ENCODE results near the gene WDFY4.

Gene WDFY4

DNA sequence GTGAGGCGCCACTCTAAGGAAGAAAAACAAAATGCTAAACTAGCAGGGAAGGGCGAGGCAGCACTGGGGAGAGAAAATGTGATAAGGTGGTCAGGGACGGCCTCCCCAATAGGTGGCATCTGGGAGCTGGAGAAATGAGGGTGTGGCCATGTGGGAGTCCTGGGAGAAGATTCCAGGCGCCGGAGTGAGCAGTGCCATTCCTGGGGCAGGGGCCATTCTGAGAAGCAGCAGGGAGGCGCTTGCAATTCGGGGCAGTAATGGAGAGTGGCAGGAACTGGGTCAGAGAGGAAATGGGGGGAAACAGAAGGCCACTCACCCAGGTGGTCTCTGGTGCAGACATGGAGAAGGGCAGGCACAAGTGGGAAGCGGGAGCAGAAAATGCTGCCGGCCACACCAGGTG lies 316.7 kb downstream of the WDFY4 start:
- peaks cover 7 to 21% of the 10 kb centered on the region in 2 donors for H3K27me3 Mint-ChIP-seq
- H3K4me1 Mint-ChIP-seq (ENCODE audit: low read depth in 2 of 2), result no peaks in the 10 kb centered on the region
- H3K36me3 Mint-ChIP-seq (ENCODE audit: insufficient read depth), result peaks cover 3% of the 10 kb centered on the region
- H3K27ac Mint-ChIP-seq, result no peak overlapping the region
- no peaks in the 10 kb centered on the region for H3K9me3 Mint-ChIP-seq
- ATAC-seq (replicated peaks), result no peak
- DNase-seq, result no peak
- H3K4me3 Mint-ChIP-seq, result no peak overlapping the region

GRCh38 chr10:49001870-49002672 lies 317.4 kb downstream of the WDFY4 start:
- no peaks in the 10 kb centered on the region for H3K4me1 Mint-ChIP-seq (ENCODE audit: low read depth in 2 of 2)
- H3K27ac Mint-ChIP-seq, result no peak overlapping the region
- peaks cover 3% of the 10 kb centered on the region for H3K36me3 Mint-ChIP-seq (ENCODE audit: insufficient read depth)
- H3K4me3 Mint-ChIP-seq, result no peak overlapping the region
- no peak for DNase-seq
- no peak for ATAC-seq (replicated peaks)
- H3K27me3 Mint-ChIP-seq, result peaks cover 7 to 21% of the 10 kb centered on the region in 2 donors
- no peaks in the 10 kb centered on the region for H3K9me3 Mint-ChIP-seq

GRCh38 chr10:49005270-49005669 lies 320.6 kb downstream of the WDFY4 start:
- no peak overlapping the region for H3K27ac Mint-ChIP-seq
- no peaks in the 10 kb centered on the region for H3K9me3 Mint-ChIP-seq
- DNase-seq (no peak), ATAC-seq (replicated peaks) (no peak)
- H3K27me3 Mint-ChIP-seq, result peaks cover 7 to 17% of the 10 kb centered on the region in 2 donors
- no peaks in the 10 kb centered on the region for H3K36me3 Mint-ChIP-seq (ENCODE audit: insufficient read depth)
- H3K4me3 Mint-ChIP-seq, result no peak overlapping the region
- peaks cover 0 to 4% of the 10 kb centered on the region in 2 donors for H3K4me1 Mint-ChIP-seq (ENCODE audit: low read depth in 2 of 2)

GRCh38 chr10:49007129-49007528 lies 322.5 kb downstream of the WDFY4 start:
- H3K27me3 Mint-ChIP-seq, result peaks cover 5 to 6% of the 10 kb centered on the region in 2 donors
- H3K4me1 Mint-ChIP-seq (ENCODE audit: low read depth in 2 of 2), result peaks cover 0 to 4% of the 10 kb centered on the region in 2 donors
- ATAC-seq (replicated peaks) (no peak), DNase-seq (no peak)
- H3K9me3 Mint-ChIP-seq, result no peaks in the 10 kb centered on the region
- no peak overlapping the region for H3K4me3 Mint-ChIP-seq
- no peaks in the 10 kb centered on the region for H3K36me3 Mint-ChIP-seq (ENCODE audit: insufficient read depth)
- no peak overlapping the region for H3K27ac Mint-ChIP-seq

- Mint-ChIP-seq H3K27me3 (peaks cover 9 to 12% of the 10 kb centered on the region in 2 donors), H3K4me1 (ENCODE audit: low read depth in 2 of 2) (peaks cover 0 to 4% of the 10 kb centered on the region in 2 donors), H3K4me3 (no peak overlapping the region), H3K36me3 (ENCODE audit: insufficient read depth) (no peaks in the 10 kb centered on the region), H3K27ac (no peak overlapping the region), H3K9me3 (no peaks in the 10 kb centered on the region)
- ATAC-seq (replicated peaks) (no peak), DNase-seq (no peak)
Measured at GRCh38 chr10:49008091-49008490, 323.4 kb downstream of the WDFY4 start.

- H3K27ac Mint-ChIP-seq, result no peak overlapping the region
- H3K4me3 Mint-ChIP-seq, result no peak overlapping the region
- ATAC-seq (replicated peaks), result no peak
- no peaks in the 10 kb centered on the region for H3K9me3 Mint-ChIP-seq
- peaks cover 0 to 4% of the 10 kb centered on the region in 2 donors for H3K4me1 Mint-ChIP-seq (ENCODE audit: low read depth in 2 of 2)
- no peak for DNase-seq
- peaks cover 9 to 12% of the 10 kb centered on the region in 2 donors for H3K27me3 Mint-ChIP-seq
- H3K36me3 Mint-ChIP-seq (ENCODE audit: insufficient read depth), result no peaks in the 10 kb centered on the region
Measured at GRCh38 chr10:49008505-49009198, 324.0 kb downstream of the WDFY4 start.

DNA sequence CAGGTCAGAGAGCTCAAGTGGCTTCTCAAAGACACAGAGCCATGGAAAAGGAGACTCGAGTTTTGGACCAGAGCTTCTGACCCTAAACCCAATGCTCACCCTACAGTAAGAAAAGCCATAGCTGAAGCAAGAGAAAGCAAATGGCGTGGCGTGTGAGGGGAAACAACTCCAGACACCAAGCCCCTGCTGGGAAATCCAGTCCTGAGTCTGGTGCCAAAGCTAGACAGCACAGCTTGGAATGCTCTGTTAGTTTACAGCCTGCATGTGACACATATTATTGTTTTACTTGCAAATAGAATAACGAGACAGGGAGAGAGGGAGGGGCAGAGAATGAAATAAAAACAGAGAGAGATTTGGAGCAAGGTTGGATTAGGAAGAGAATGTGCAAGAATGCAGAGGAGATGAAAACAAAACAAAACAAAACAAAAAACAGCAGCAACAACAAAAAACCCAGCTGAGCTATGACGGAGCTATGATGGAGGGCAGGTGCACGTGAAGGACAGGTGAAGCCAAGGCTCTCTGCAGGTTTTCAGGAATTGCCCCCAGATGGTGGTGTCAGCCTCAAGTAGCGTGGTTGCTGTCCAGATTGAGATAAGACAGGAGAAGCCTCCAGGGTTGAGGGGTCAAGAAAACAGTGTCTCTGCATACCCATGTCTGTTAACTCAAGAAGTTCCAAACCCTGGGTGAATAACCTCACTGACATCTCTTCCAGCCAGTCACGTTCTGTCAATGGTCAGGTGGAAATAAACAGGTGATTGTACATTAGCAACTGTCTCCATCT lies 324.7 kb downstream of the WDFY4 start:
- H3K4me3 Mint-ChIP-seq, result no peak overlapping the region
- no peak for ATAC-seq (replicated peaks)
- peaks cover 11 to 12% of the 10 kb centered on the region in 2 donors for H3K27me3 Mint-ChIP-seq

DNA sequence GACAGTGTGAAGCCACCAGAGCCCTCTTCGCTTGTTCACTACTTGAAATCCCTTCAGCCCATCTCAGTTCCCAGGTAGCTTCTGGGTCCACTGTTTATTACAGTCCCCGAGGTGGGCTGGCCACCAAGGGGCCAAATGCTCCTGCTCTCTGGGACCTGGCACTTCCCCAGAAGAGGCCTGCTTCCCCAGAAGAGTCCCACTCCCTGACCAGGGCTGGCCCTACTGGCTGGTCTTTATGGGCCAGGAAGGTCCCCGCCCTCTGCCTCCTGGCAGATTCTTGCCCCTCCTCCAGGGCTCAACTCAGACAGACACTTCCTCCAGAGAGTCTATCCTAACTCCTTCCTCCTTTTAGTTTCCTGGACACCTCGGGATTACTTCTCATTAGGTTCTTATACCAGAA lies 325.6 kb downstream of the WDFY4 start:
- ATAC-seq (replicated peaks), result no peak
- Mint-ChIP-seq H3K27ac (no peak overlapping the region), H3K4me3 (no peak overlapping the region), H3K9me3 (no peaks in the 10 kb centered on the region), H3K36me3 (ENCODE audit: insufficient read depth) (peaks cover 3% of the 10 kb centered on the region), H3K27me3 (peaks cover 12 to 20% of the 10 kb centered on the region in 2 donors), H3K4me1 (ENCODE audit: low read depth in 2 of 2) (peaks cover 0 to 4% of the 10 kb centered on the region in 2 donors)
- DNase-seq, result no peak

More for the DNA sequence above, 324.7 kb downstream of the WDFY4 start:
- no peak for DNase-seq
- H3K27ac Mint-ChIP-seq, result no peak overlapping the region
- no peaks in the 10 kb centered on the region for H3K9me3 Mint-ChIP-seq
- peaks cover 0 to 4% of the 10 kb centered on the region in 2 donors for H3K4me1 Mint-ChIP-seq (ENCODE audit: low read depth in 2 of 2)
- no peaks in the 10 kb centered on the region for H3K36me3 Mint-ChIP-seq (ENCODE audit: insufficient read depth)

GRCh38 chr10:49010865-49011264 lies 326.2 kb downstream of the WDFY4 start:
- H3K36me3 Mint-ChIP-seq (ENCODE audit: insufficient read depth), result peaks cover 6% of the 10 kb centered on the region
- peaks cover 12 to 26% of the 10 kb centered on the region in 2 donors for H3K27me3 Mint-ChIP-seq
- H3K4me3 Mint-ChIP-seq, result no peak overlapping the region
- no peak for DNase-seq
- no peak for ATAC-seq (replicated peaks)
- no peaks in the 10 kb centered on the region for H3K9me3 Mint-ChIP-seq
- H3K4me1 Mint-ChIP-seq (ENCODE audit: low read depth in 2 of 2), result peaks cover 0 to 4% of the 10 kb centered on the region in 2 donors
- H3K27ac Mint-ChIP-seq, result no peak overlapping the region

- ATAC-seq (replicated peaks) (no peak), DNase-seq (no peak)
- Mint-ChIP-seq H3K36me3 (ENCODE audit: insufficient read depth) (peaks cover 6% of the 10 kb centered on the region), H3K27me3 (peaks cover 12 to 30% of the 10 kb centered on the region in 2 donors), H3K4me1 (ENCODE audit: low read depth in 2 of 2) (peaks cover 0 to 4% of the 10 kb centered on the region in 2 donors), H3K27ac (no peak overlapping the region), H3K4me3 (no peak overlapping the region), H3K9me3 (no peaks in the 10 kb centered on the region)
Measured at GRCh38 chr10:49011756-49012155, 327.1 kb downstream of the WDFY4 start.

GRCh38 chr10:49012603-49013002 lies 327.9 kb downstream of the WDFY4 start:
- Mint-ChIP-seq H3K4me1 (ENCODE audit: low read depth in 2 of 2) (peaks cover 0 to 4% of the 10 kb centered on the region in 2 donors), H3K27ac (no peak overlapping the region), H3K36me3 (ENCODE audit: insufficient read depth) (peaks cover 6% of the 10 kb centered on the region), H3K27me3 (peaks cover 12 to 39% of the 10 kb centered on the region in 2 donors), H3K4me3 (no peak overlapping the region), H3K9me3 (no peaks in the 10 kb centered on the region)
- ATAC-seq (replicated peaks) (no peak), DNase-seq (no peak)

GRCh38 chr10:49015700-49016099 lies 331.0 kb downstream of the WDFY4 start:
- ATAC-seq (replicated peaks) (no peak), DNase-seq (no peak)
- H3K27ac Mint-ChIP-seq, result no peak overlapping the region
- no peak overlapping the region for H3K4me3 Mint-ChIP-seq
- H3K9me3 Mint-ChIP-seq, result peaks cover 1 to 8% of the 10 kb centered on the region in 2 donors
- H3K36me3 Mint-ChIP-seq (ENCODE audit: insufficient read depth), result peaks cover 9% of the 10 kb centered on the region
- H3K27me3 Mint-ChIP-seq, result peaks cover 12 to 55% of the 10 kb centered on the region in 2 donors
- no peaks in the 10 kb centered on the region for H3K4me1 Mint-ChIP-seq (ENCODE audit: low read depth in 2 of 2)

DNA sequence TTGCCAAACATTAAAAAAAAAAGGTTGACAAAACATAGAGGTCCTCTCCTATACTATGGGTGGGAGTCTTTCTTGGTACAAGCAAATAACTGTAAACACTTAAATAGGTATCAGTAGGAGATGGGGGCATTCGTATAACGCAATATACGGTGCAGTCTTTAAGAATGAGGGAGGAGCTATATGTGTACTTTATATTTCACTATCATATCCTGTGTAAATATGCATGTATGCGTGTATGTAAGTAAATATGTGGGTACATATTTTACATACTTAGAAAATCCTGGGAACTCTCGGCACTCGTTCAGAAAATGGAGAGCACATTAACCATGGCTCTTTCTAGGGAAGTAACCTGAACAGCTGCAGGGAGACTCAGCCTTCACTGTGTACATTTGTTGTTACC lies 337.0 kb downstream of the WDFY4 start:
- Mint-ChIP-seq H3K4me1 (ENCODE audit: low read depth in 2 of 2) (peaks cover 0 to 5% of the 10 kb centered on the region in 2 donors), H3K36me3 (ENCODE audit: insufficient read depth) (peaks cover 3% of the 10 kb centered on the region), H3K9me3 (peaks cover 1 to 9% of the 10 kb centered on the region in 2 donors)

More for the DNA sequence above, 337.0 kb downstream of the WDFY4 start:
- H3K27me3 Mint-ChIP-seq, result peaks cover 0 to 31% of the 10 kb centered on the region in 2 donors
- no peak overlapping the region for H3K27ac Mint-ChIP-seq
- DNase-seq, result no peak
- H3K4me3 Mint-ChIP-seq, result no peak overlapping the region
- no peak for ATAC-seq (replicated peaks)

All from effector memory CD8-positive, alpha-beta T cell (primary cell).